Measurements from ENCODE around the gene RAE1.

GRCh38 chr20:57410924-57411323 is 59.9 kb downstream of the RAE1 start:
- TF ChIP-seq CTCF (conservative IDR thresholded peaks at IDR 0.05; ENCODE audit: low read depth, low read length) (no peak), EZH2 (IDR thresholded peaks at IDR 0.05; ENCODE audit: low read length, unreplicated experiment) (no peak)

Measured in PC-3 (cell line).